Adrenal gland (tissue), 12 donors: ENCODE data around the gene GPC6. TPM values are rescaled to one million over a fixed set of nuclear protein-coding genes. Genes with fewer than 3 reads are reported as not detected.

Experiments used
- DNase-seq, 7 donors: peaks; one replicate each; pipeline ENCODE4 v3.0.0-alpha.2; 2019 to 2020
- H3K27ac ChIP-seq, 5 donors: fragments of 200-600 bp; sonication (generic) in 4 of 5; 1 replicate in 3 of 5; 2 replicates in 2 of 5; pipeline versions ENCODE4 v1.5.1 to v1.8.0; 2016 to 2020; ENCODE audit warnings: mild to moderate bottlenecking in 1 of 5
- H3K27me3 ChIP-seq: fragments of 200-600 bp; 2 replicates; pipeline ENCODE4 v1.8.0; 2021
- H3K36me3 ChIP-seq, 2 donors: fragments of 200-600 bp; replicated peaks in 1 of 2; 1 replicate in 1 of 2; 2 replicates in 1 of 2; pipeline versions ENCODE4 v1.5.1 to v1.8.0; 2018 to 2022
- H3K4me1 ChIP-seq, 2 donors: fragments of 200-600 bp; replicated peaks in 1 of 2; 1 replicate in 1 of 2; 2 replicates in 1 of 2; pipeline versions ENCODE4 v1.5.1 to v1.8.0; 2018 to 2021
- H3K4me3 ChIP-seq, 4 donors: fragments of 200-600 bp; sonication (generic) in 3 of 4; one replicate each; pipeline ENCODE4 v1.5.1; 2016 to 2018
- H3K9me3 ChIP-seq, 3 donors: fragments of 200-600 bp; sonication (generic) in 1 of 3; replicated peaks in 1 of 3; 1 replicate in 2 of 3; 2 replicates in 1 of 3; pipeline versions ENCODE4 v1.5.1 to v1.8.0; 2016 to 2021
- POLR2A ChIP-seq, 2 donors: fragments of 450-650 bp; IDR thresholded peaks; one replicate each; pipeline ENCODE4 v1.6.1; 2017; ENCODE audit warnings: antibody characterized with exemption in 2 of 2, mild to moderate bottlenecking in 2 of 2, moderate library complexity in 1 of 2
- WGBS, 4 donors: extraction: QIAGEN DNeasy Blood & Tissue Kit in 2 of 4; methylation state at CpG; one replicate each; pipeline versions ENCODE4 v1.1.5 to v1.1.7; 2013 to 2017; 5-methylcytosine and 5-hydroxymethylcytosine counted together
- intact Hi-C, 2 donors: fragments of 100-400 bp; cut with DNase I; formaldehyde crosslinking; loops; one replicate each; pipeline versions ENCODE4 v1.14.1 to v1.15.0; 2022 to 2023
- polyA plus RNA-seq, 3 donors: library from polyadenylated mRNA; stranded (reverse); fragments of 200-250 nt in 2 of 3; fragments of 350-450 nt in 1 of 3; fragmentation: Illumina TruSeq in 1 of 3; extraction: RNeasy Lipid Tissue Mini Kit (QIAGEN cat#74804) in 1 of 3; gene quantifications; one replicate each; pipeline ENCODE4 v1.2.3, GENCODE V29; 2013 to 2014
- total RNA-seq, 9 donors: library from RNA; depleted of rRNA in 4 of 9; stranded (reverse); fragments of >200 nt in 4 of 9; fragments of 120-200 nt in 1 of 9; fragmentation: NEBNext Ultra II Directional in 1 of 9; extraction: Animal tissue kit (Norgen Biotek cat#: 25700) in 1 of 9; gene quantifications; one replicate each; pipeline versions ENCODE4 v1.1.0 to v1.2.4, GENCODE V29; 2013 to 2023
- TF ChIP-seq, protein P1 (sequence below), 6 experiments: fragments of 450-650 bp in 4 of 6; fragments of 200-600 bp in 2 of 6; sonication (generic) in 1 of 6; IDR thresholded peaks; 1 replicate in 5 of 6; 2 replicates in 1 of 6; pipeline versions ENCODE4 v1.5.1 to v1.8.0; 2016 to 2021; ENCODE audit warnings: antibody characterized with exemption in 6 of 6, mild to moderate bottlenecking in 2 of 6, moderate library complexity in 1 of 6
- donor health status: healthy with polysubstance abuse.
- donor health status: Bipolar disorder and iron deficiency.
- donor health status: DM: yes; HTN: yes; CAD: no.
- donor health status: DM: no; HTN: no; CAD: no.
- donor health status: DM: no; HTN: no; CAD: no.
- donor health status: DM: yes; HTN: yes; CAD: no.

GPC6 gene
- total and polyA plus RNA-seq, 12 donors, result 0.37 to 62.3 (median 2.5) TPM

- no peaks in the 10 kb centered on the region for H3K36me3 ChIP-seq
- H3K4me3 ChIP-seq, result no peak overlapping the region
- no peaks in the 10 kb centered on the region for H3K4me1 ChIP-seq
- H3K9me3 ChIP-seq, result no peaks in the 10 kb centered on the region
- WGBS, 4 donors, result 93 to 97% (median 94%) methylated on average over 3 of the region's 3 CpGs
- no peak overlapping the region for H3K27ac ChIP-seq
- TF ChIP-seq, protein P1, sequence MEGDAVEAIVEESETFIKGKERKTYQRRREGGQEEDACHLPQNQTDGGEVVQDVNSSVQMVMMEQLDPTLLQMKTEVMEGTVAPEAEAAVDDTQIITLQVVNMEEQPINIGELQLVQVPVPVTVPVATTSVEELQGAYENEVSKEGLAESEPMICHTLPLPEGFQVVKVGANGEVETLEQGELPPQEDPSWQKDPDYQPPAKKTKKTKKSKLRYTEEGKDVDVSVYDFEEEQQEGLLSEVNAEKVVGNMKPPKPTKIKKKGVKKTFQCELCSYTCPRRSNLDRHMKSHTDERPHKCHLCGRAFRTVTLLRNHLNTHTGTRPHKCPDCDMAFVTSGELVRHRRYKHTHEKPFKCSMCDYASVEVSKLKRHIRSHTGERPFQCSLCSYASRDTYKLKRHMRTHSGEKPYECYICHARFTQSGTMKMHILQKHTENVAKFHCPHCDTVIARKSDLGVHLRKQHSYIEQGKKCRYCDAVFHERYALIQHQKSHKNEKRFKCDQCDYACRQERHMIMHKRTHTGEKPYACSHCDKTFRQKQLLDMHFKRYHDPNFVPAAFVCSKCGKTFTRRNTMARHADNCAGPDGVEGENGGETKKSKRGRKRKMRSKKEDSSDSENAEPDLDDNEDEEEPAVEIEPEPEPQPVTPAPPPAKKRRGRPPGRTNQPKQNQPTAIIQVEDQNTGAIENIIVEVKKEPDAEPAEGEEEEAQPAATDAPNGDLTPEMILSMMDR (IDR thresholded peaks at IDR 0.05), result no peak
- no peak for TF ChIP-seq POLR2A (IDR thresholded peaks at IDR 0.05)
- H3K27me3 ChIP-seq, result no peaks in the 10 kb centered on the region
- intact Hi-C loops, result no loop called here
- no peak for DNase-seq
Observed at GRCh38 chr13:93425411-93425810, 198.8 kb downstream of the GPC6 start.

DNA sequence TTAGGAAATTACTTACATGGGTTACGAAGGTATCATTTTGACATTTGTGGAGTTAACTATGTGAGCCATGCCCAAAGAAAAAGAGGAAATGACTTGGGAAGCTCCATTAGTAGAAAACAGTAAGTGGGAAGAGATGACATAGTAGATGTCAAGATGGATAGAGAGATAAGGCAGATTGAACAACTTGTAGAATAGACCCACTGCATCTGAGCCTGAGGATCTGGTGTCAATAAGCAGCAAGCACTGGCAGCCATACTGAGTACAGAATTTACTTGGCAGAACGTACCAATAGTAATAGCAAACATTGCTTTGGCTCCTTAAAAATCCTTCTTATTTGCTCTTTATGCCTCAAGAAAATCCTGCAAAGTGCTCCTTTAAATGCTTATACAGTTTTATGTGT lies 203.8 kb downstream of the GPC6 start:
- whole genome bisulfite sequencing, 4 donors, result 72 to 78% (median 76%) methylated on average over 2 of the region's 2 CpGs
- Histone ChIP-seq H3K27me3 (no peaks in the 10 kb centered on the region), H3K27ac (no peak overlapping the region), H3K4me3 (no peak overlapping the region), H3K36me3 (no peaks in the 10 kb centered on the region), H3K4me1 (no peaks in the 10 kb centered on the region), H3K9me3 (no peaks in the 10 kb centered on the region)
- intact Hi-C loops, result no loop called here
- no peak for DNase-seq
- TF ChIP-seq, protein P1 (IDR thresholded peaks at IDR 0.05), result no peak
- TF ChIP-seq POLR2A (IDR thresholded peaks at IDR 0.05), result no peak

DNA sequence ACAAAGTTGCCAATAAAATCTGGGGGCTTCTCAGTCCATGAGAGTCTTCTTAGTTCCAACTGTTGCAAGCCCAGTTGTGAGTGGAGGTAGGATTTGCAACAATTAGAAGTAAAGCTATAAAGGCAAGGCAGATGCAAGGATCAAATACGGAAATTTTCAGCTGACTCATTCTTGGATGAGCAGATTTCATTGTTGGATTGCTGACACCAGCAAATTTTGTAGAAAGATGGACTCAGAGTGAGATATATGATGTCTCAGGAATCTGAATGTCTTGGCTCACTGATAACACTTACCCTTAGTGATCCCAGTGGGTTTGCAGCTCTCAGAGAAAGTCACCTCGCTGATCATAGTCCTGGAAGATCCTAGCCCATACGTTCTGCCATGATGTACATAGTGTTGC lies 209.0 kb downstream of the GPC6 start:
- WGBS, 4 donors, result 74 to 89% (median 79%) methylated on average over 3 of the region's 3 CpGs
- Histone ChIP-seq H3K27ac (no peak overlapping the region), H3K36me3 (no peaks in the 10 kb centered on the region), H3K27me3 (no peaks in the 10 kb centered on the region), H3K9me3 (no peaks in the 10 kb centered on the region), H3K4me3 (no peak overlapping the region), H3K4me1 (no peaks in the 10 kb centered on the region)
- no peak for DNase-seq
- intact Hi-C loops, result no loop called here
- TF ChIP-seq, protein P1 (IDR thresholded peaks at IDR 0.05), result no peak
- TF ChIP-seq POLR2A (IDR thresholded peaks at IDR 0.05), result no peak

DNA sequence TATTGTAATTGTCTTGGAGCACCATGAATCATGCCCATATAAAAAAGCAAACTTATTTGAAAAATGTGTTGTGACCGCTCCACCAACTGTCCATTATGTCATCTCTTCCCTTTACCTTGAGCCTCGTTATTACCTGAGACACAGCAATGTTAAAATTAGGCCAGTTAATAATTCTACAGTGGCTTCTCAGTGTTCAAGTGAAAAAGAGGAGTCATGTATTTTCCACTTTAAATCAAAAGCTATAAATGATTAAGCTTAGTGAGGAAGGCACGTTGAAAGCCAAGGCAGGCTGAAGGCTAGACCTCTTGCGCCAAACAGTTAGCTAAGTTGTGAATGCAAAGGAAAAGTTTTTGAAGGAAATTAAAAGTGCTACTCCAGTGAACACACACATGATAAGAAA lies 210.5 kb downstream of the GPC6 start:
- Histone ChIP-seq H3K4me1 (no peaks in the 10 kb centered on the region), H3K27ac (no peak overlapping the region), H3K36me3 (no peaks in the 10 kb centered on the region), H3K27me3 (no peaks in the 10 kb centered on the region), H3K9me3 (no peaks in the 10 kb centered on the region), H3K4me3 (no peak overlapping the region)
- no peak for DNase-seq
- intact Hi-C loops, result no loop called here
- WGBS, 4 donors, result 55 to 67% (median 63%) methylated on average over 4 of the region's 4 CpGs
- TF ChIP-seq, protein P1 (IDR thresholded peaks at IDR 0.05), result no peak
- no peak for TF ChIP-seq POLR2A (IDR thresholded peaks at IDR 0.05)
